Stimulated activated naive CD8-positive, alpha-beta T cell treated with anti-CD3 and anti-CD28 coated beads, Interleukin-15, Interleukin-2, amounts not matched to agents 100 U/mL and 50 U/mL, for 24 hours (primary cell): Measurements from ENCODE around the gene PRKAR1A.

ENCODE experiments used
- ATAC-seq: fragments of 150-1000 bp; cut with Tn5 transposase; one replicate; pipeline ENCODE4 v1.10.0; 2021
- DNase-seq: peaks from one replicate; pipeline ENCODE4 v3.0.0; 2021

PRKAR1A gene

GRCh38 chr17:68542698-68543463 is 30.7 kb downstream of the PRKAR1A start:
- no peak for ATAC-seq
- no peak for DNase-seq

- no peak for DNase-seq
- ATAC-seq: no peak
Measured at GRCh38 chr17:68544111-68544915, 32.1 kb downstream of the PRKAR1A start.

GRCh38 chr17:68556551-68556950 is 44.3 kb downstream of the PRKAR1A start:
- ATAC-seq: no peak
- DNase-seq: no peak

GRCh38 chr17:68559316-68559715 is 47.1 kb downstream of the PRKAR1A start:
- no peak for ATAC-seq
- no peak for DNase-seq

GRCh38 chr17:68560966-68561720 is 48.9 kb downstream of the PRKAR1A start:
- no peak for ATAC-seq
- no peak for DNase-seq

- DNase-seq: no peak
- ATAC-seq: no peak
Measured at GRCh38 chr17:68562736-68563135, 50.5 kb downstream of the PRKAR1A start.

- no peak for DNase-seq
- ATAC-seq: no peak
Measured at GRCh38 chr17:68564415-68565111, 52.3 kb downstream of the PRKAR1A start.

- no peak for ATAC-seq
- no peak for DNase-seq
Measured at GRCh38 chr17:68565661-68566441, 53.6 kb downstream of the PRKAR1A start.

- DNase-seq (no peak), ATAC-seq (no peak)
Measured at GRCh38 chr17:68566442-68566738, 54.2 kb downstream of the PRKAR1A start.

- ATAC-seq: no peak
Measured at GRCh38 chr17:68567035-68567434, 54.8 kb downstream of the PRKAR1A start.

GRCh38 chr17:68567581-68567980 is 55.4 kb downstream of the PRKAR1A start:
- DNase-seq (no peak), ATAC-seq (no peak)

More at GRCh38 chr17:68567035-68567434, 54.8 kb downstream of the PRKAR1A start:
- DNase-seq: no peak

GRCh38 chr17:68568581-68568980 is 56.4 kb downstream of the PRKAR1A start:
- no peak for DNase-seq
- ATAC-seq: no peak

- ATAC-seq (no peak), DNase-seq (no peak)
Measured at GRCh38 chr17:68569346-68569745, 57.1 kb downstream of the PRKAR1A start.

- ATAC-seq (no peak), DNase-seq (no peak)
Measured at GRCh38 chr17:68570526-68570925, 58.3 kb downstream of the PRKAR1A start.

GRCh38 chr17:68572138-68572842 is 60.1 kb downstream of the PRKAR1A start:
- ATAC-seq (no peak), DNase-seq (no peak)

GRCh38 chr17:68573338-68573737 is 61.1 kb downstream of the PRKAR1A start:
- ATAC-seq: no peak
- no peak for DNase-seq

GRCh38 chr17:68576137-68576536 is 63.9 kb downstream of the PRKAR1A start:
- DNase-seq: no peak
- no peak for ATAC-seq

- ATAC-seq (no peak), DNase-seq (no peak)
Measured at GRCh38 chr17:68576811-68577496, 64.7 kb downstream of the PRKAR1A start.

GRCh38 chr17:68577497-68577821 is 65.2 kb downstream of the PRKAR1A start:
- no peak for DNase-seq

GRCh38 chr17:68578236-68578635 is 66.0 kb downstream of the PRKAR1A start:
- ATAC-seq (no peak), DNase-seq (no peak)

More at GRCh38 chr17:68577497-68577821, 65.2 kb downstream of the PRKAR1A start:
- no peak for ATAC-seq
